K562 (cell line): ENCODE measurements around the gene TAF11. TPM values are rescaled to one million over a fixed set of nuclear protein-coding genes. Genes with fewer than 3 reads are reported as not detected.

Experiments
- BCOR ChIP-seq: fragments of 450-650 bp; IDR thresholded peaks from 2 replicates; pipeline ENCODE4 v1.6.1; 2016
- BDP1 ChIP-seq: IDR thresholded peaks from 3 replicates; pipeline ENCODE4 v1.6.1; 2011; ENCODE audit not compliant: insufficient read length, insufficient read depth
- FOXA3 ChIP-seq, 2 experiments: fragments of 450-650 bp in 1 of 2; sonication (generic) in 1 of 2; formaldehyde crosslinking; IDR thresholded peaks in 1 of 2; conservative IDR thresholded peaks in 1 of 2; 2 replicates each; pipeline versions ENCODE4 v1.4.0 to v1.8.0; 2020 to 2022; ENCODE audit warnings: mild to moderate bottlenecking in 2 of 2, missing genetic modification reagents in 1 of 2
- KAT2B ChIP-seq: IDR thresholded peaks from one replicate; pipeline ENCODE4 v1.6.1; 2012; ENCODE audit warnings: low read depth, mild to moderate bottlenecking, control low read depth, inconsistent platforms, low read length, moderate library complexity
- LEF1 ChIP-seq: fragments of 450-650 bp; IDR thresholded peaks from 2 replicates; pipeline ENCODE4 v1.6.1; 2016; ENCODE audit warnings: mild to moderate bottlenecking
- MYC ChIP-seq, 2 experiments: fragments of 250-450 bp in 1 of 2; sonication (Bioruptor Pico) in 1 of 2; IDR thresholded peaks; 2 replicates each; pipeline versions ENCODE4 v1.5.1 to v1.6.1; 2012 to 2021; ENCODE audit warnings: low read depth in 2 of 2, borderline replicate concordance in 1 of 2, improper control_type of control experiment in 1 of 2, low read length in 1 of 2, mild to moderate bottlenecking in 1 of 2, moderate library complexity in 1 of 2
- NELFE ChIP-seq: IDR thresholded peaks from 2 replicates; pipeline ENCODE4 v1.6.1; 2011; ENCODE audit warnings: mild to moderate bottlenecking; ENCODE audit not compliant: insufficient read depth, insufficient read length
- RFX5 ChIP-seq: IDR thresholded peaks from 2 replicates; pipeline ENCODE4 v1.6.1; 2011; ENCODE audit warnings: low read depth, mild to moderate bottlenecking, improper control_type of control experiment, low read length
- SIN3B ChIP-seq: fragments of 450-650 bp; IDR thresholded peaks from 2 replicates; pipeline ENCODE4 v1.6.1; 2017; ENCODE audit warnings: low read depth, mild to moderate bottlenecking, moderate library complexity
- SMARCE1 ChIP-seq: fragments of 450-650 bp; IDR thresholded peaks from 2 replicates; pipeline ENCODE4 v1.7.1; 2016; ENCODE audit warnings: mild to moderate bottlenecking
- TGIF2 ChIP-seq: sonication (generic); formaldehyde crosslinking; IDR thresholded peaks from 2 replicates; pipeline ENCODE4 v1.8.1; 2022; ENCODE audit warnings: mild to moderate bottlenecking, missing genetic modification reagents, moderate library complexity
- U2AF2 ChIP-seq: fragments of 200-400 bp; formaldehyde crosslinking; optimal IDR thresholded peaks from 2 replicates; pipeline ENCODE3; 2017; ENCODE audit warnings: low read depth, mild to moderate bottlenecking, low read length
- ZNF175 ChIP-seq: fragments of 200-800 bp; sonication (Bioruptor generic); IDR thresholded peaks from 2 replicates; pipeline ENCODE4 v1.6.1; 2016; ENCODE audit warnings: low read depth, mild to moderate bottlenecking, missing genetic modification characterization, missing compliant biosample characterization
- polyA plus RNA-seq, 8 experiments: library from polyadenylated mRNA; depleted of rRNA in 4 of 8; stranded (reverse) in 5 of 8; unstranded in 3 of 8; fragments of >200 nt; fragmentation: Nextera tagmentation in 2 of 8; fragmentation: Illumina TruSeq in 1 of 8; extraction: Ambion mirVana in 2 of 8; extraction: Trizol in 1 of 8; gene quantifications; 2 replicates each; pipeline versions ENCODE4 v1.2.1 to v1.2.3, GENCODE V29; 2011 to 2014; ENCODE audit warnings: inconsistent platforms in 1 of 8, missing spikeins in 1 of 8
- total RNA-seq, 7 experiments: library from RNA; depleted of rRNA in 6 of 7; stranded (reverse); fragments of >200 nt in 6 of 7; fragmentation: Illumina TruSeq in 2 of 7; extraction: Trizol in 2 of 7; gene quantifications; 2 replicates each; pipeline versions ENCODE4 v1.2.1 to v1.2.3, GENCODE V29; 2011 to 2021; ENCODE audit warnings: low replicate concordance in 1 of 7
- TF ChIP-seq, protein P1 (sequence below), 2 experiments: fragments of 200-800 bp in 1 of 2; sonication (Bioruptor generic) in 1 of 2; sonication (generic) in 1 of 2; formaldehyde crosslinking in 1 of 2; IDR thresholded peaks in 1 of 2; conservative IDR thresholded peaks in 1 of 2; 2 replicates each; pipeline versions ENCODE4 v1.5.0 to v1.6.1; 2016 to 2020; ENCODE audit warnings: missing compliant biosample characterization in 1 of 2, missing genetic modification characterization in 1 of 2, missing genetic modification reagents in 1 of 2
- TF ChIP-seq, protein P2 (sequence below), 3 experiments: fragments of 200-800 bp in 1 of 3; sonication (Bioruptor generic) in 1 of 3; sonication (generic) in 1 of 3; formaldehyde crosslinking in 1 of 3; IDR thresholded peaks; 2 replicates each; pipeline versions ENCODE4 v1.6.1 to v1.8.0; 2016 to 2022; ENCODE audit warnings: mild to moderate bottlenecking in 2 of 3, missing compliant biosample characterization in 2 of 3, missing genetic modification characterization in 2 of 3, missing genetic modification reagents in 1 of 3
- TF ChIP-seq, protein P3 (sequence below), 2 experiments: IDR thresholded peaks; 2 replicates each; pipeline ENCODE4 v1.6.1; 2011; ENCODE audit warnings: borderline replicate concordance in 1 of 2, control low read depth in 1 of 2, low read depth in 1 of 2, low read length in 1 of 2, mild to moderate bottlenecking in 1 of 2, mixed read lengths in 1 of 2, moderate library complexity in 1 of 2; ENCODE audit not compliant: insufficient read depth in 1 of 2, insufficient read length in 1 of 2, poor library complexity in 1 of 2, severe bottlenecking in 1 of 2; ENCODE audit errors: extremely low read depth in 1 of 2
- TF ChIP-seq, protein P4 (sequence below): fragments of 250-450 bp; sonication (Bioruptor Pico); IDR thresholded peaks from 2 replicates; pipeline ENCODE4 v1.9.0; 2021; ENCODE audit warnings: mild to moderate bottlenecking, inconsistent platforms

Gene TAF11
- total and polyA plus RNA-seq, 9 of the 15 experiments (the other 6 are each of a cell fraction or from before 2014, with no cell fraction given) = 40.9 to 91.9 (median 71.9) TPM

DNA sequence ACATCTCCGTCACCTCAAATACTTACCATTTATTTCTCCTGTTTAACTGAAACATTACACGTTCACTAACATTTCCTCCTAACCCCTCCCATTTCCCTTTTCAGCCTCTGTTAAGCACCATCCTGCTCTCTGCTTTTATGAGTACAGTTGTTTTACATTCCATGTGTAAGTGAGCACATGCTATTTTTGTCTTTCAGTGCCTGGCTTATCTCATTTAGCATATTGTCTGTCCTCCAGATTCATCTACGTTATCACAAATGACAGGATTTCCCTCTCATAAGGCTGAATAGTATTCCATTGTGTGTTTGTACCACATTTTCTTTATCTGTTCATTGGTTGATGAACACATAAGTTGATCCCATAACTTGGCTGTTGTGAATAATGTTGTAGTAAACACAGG, 22.7 kb downstream of the TAF11 start (continued):
- TF ChIP-seq SMARCE1 = peak; percentile 97
- TF ChIP-seq BDP1 = no peak
- TF ChIP-seq MYC (IDR thresholded peaks at IDR 0.05; ENCODE audit: low read depth, low read length) = peak; percentile 95
- TF ChIP-seq MYC (CRISPR knock-in tag; IDR thresholded peaks at IDR 0.05; ENCODE audit: borderline replicate concordance, low read depth) = no peak
- TF ChIP-seq, protein P1, sequence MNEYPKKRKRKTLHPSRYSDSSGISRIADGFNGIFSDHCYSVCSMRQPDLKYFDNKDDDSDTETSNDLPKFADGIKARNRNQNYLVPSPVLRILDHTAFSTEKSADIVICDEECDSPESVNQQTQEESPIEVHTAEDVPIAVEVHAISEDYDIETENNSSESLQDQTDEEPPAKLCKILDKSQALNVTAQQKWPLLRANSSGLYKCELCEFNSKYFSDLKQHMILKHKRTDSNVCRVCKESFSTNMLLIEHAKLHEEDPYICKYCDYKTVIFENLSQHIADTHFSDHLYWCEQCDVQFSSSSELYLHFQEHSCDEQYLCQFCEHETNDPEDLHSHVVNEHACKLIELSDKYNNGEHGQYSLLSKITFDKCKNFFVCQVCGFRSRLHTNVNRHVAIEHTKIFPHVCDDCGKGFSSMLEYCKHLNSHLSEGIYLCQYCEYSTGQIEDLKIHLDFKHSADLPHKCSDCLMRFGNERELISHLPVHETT (CRISPR knock-in tag; conservative IDR thresholded peaks at IDR 0.05 in 1 of 2, IDR thresholded peaks at IDR 0.05 in 1 of 2) = peak in 1 of 2 experiments; percentile 86; a peak in 2 of 4 replicates
- TF ChIP-seq FOXA3 (CRISPR knock-in tag; conservative IDR thresholded peaks at IDR 0.05 in 1 of 2, IDR thresholded peaks at IDR 0.05 in 1 of 2) = no peak
- peak; percentile 90 for TF ChIP-seq ZNF175
- no peak for TF ChIP-seq TGIF2
- peak; percentile 92 for TF ChIP-seq LEF1
- TF ChIP-seq, protein P2, sequence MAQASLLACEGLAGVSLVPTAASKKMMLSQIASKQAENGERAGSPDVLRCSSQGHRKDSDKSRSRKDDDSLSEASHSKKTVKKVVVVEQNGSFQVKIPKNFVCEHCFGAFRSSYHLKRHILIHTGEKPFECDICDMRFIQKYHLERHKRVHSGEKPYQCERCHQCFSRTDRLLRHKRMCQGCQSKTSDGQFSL (CRISPR knock-in tag; IDR thresholded peaks at IDR 0.05) = no peak
- TF ChIP-seq, protein P2 (tag; IDR thresholded peaks at IDR 0.05) = no peak
- no peak for TF ChIP-seq RFX5
- TF ChIP-seq, protein P3, sequence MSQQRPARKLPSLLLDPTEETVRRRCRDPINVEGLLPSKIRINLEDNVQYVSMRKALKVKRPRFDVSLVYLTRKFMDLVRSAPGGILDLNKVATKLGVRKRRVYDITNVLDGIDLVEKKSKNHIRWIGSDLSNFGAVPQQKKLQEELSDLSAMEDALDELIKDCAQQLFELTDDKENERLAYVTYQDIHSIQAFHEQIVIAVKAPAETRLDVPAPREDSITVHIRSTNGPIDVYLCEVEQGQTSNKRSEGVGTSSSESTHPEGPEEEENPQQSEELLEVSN (IDR thresholded peaks at IDR 0.05; ENCODE audit: borderline replicate concordance in 1 of 2, extremely low read depth in 1 of 2, insufficient read depth in 1 of 2, insufficient read length in 1 of 2, low read depth in 1 of 2, low read length in 1 of 2, poor library complexity in 1 of 2, severe bottlenecking in 1 of 2) = no peak
- TF ChIP-seq KAT2B = no peak
- no peak for TF ChIP-seq U2AF2
- TF ChIP-seq BCOR = 0 out of 2 replicates have a peak, but pooled peaks have one; percentile 40
- TF ChIP-seq, protein P4, sequence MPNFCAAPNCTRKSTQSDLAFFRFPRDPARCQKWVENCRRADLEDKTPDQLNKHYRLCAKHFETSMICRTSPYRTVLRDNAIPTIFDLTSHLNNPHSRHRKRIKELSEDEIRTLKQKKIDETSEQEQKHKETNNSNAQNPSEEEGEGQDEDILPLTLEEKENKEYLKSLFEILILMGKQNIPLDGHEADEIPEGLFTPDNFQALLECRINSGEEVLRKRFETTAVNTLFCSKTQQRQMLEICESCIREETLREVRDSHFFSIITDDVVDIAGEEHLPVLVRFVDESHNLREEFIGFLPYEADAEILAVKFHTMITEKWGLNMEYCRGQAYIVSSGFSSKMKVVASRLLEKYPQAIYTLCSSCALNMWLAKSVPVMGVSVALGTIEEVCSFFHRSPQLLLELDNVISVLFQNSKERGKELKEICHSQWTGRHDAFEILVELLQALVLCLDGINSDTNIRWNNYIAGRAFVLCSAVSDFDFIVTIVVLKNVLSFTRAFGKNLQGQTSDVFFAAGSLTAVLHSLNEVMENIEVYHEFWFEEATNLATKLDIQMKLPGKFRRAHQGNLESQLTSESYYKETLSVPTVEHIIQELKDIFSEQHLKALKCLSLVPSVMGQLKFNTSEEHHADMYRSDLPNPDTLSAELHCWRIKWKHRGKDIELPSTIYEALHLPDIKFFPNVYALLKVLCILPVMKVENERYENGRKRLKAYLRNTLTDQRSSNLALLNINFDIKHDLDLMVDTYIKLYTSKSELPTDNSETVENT (CRISPR knock-in tag) = no peak
- no peak for TF ChIP-seq NELFE
- TF ChIP-seq SIN3B = no peak
